Lower lobe of right lung (tissue), 2 donors: ENCODE results near the gene HMG20B. TPM values are rescaled to one million over a fixed set of nuclear protein-coding genes. Genes with fewer than 3 reads are reported as not detected.

Experiments
- ATAC-seq, 2 donors: fragments of 200-7000 bp; cut with Tn5 transposase; one replicate each; pipeline ENCODE4 v1.9.1; 2020 to 2022; ENCODE audit warnings: mild to moderate bottlenecking in 2 of 2, moderate library complexity in 2 of 2
- DNase-seq: peaks from one replicate; pipeline ENCODE4 v3.0.0-alpha.2; 2020
- H3K27ac ChIP-seq: fragments of 200-600 bp; one replicate; pipeline ENCODE4 v1.8.0; 2022
- H3K27me3 ChIP-seq: fragments of 200-600 bp; one replicate; pipeline ENCODE4 v1.8.0; 2022; ENCODE audit warnings: low read depth
- H3K36me3 ChIP-seq: fragments of 200-600 bp; one replicate; pipeline ENCODE4 v1.8.0; 2022; ENCODE audit warnings: mild to moderate bottlenecking
- H3K4me1 ChIP-seq: fragments of 200-600 bp; one replicate; pipeline ENCODE4 v1.8.0; 2022
- H3K4me3 ChIP-seq: fragments of 200-600 bp; one replicate; pipeline ENCODE4 v1.8.0; 2022; ENCODE audit warnings: mild to moderate bottlenecking
- H3K9me3 ChIP-seq: fragments of 200-600 bp; one replicate; pipeline ENCODE4 v1.8.0; 2022
- CTCF ChIP-seq: fragments of 200-600 bp; IDR thresholded peaks from one replicate; pipeline ENCODE4 v1.8.0; 2022; ENCODE audit warnings: antibody characterized with exemption, mild to moderate bottlenecking
- intact Hi-C: fragments of 100-400 bp; cut with DNase I; formaldehyde crosslinking; loops from one replicate; pipeline ENCODE4 v1.11.0; 2022
- total RNA-seq: library from RNA; stranded (reverse); fragmentation: NEBNext Ultra II Directional; extraction: Animal tissue kit (Norgen Biotek cat#: 25700); gene quantifications from one replicate; pipeline ENCODE4 v1.2.1, GENCODE V29; 2021
- donor health status: DM: no; HTN: yes; CAD: no; lungs with severe emphysema.

HMG20B gene
- total RNA-seq, 1 donor from 2014 or later = 60.9 TPM

GRCh38 chr19:3538258-3538929 lies 34.4 kb upstream of the HMG20B start:
- no peak for ATAC-seq
- Histone ChIP-seq H3K9me3 (no peaks in the 10 kb centered on the region), H3K4me1 (no peaks in the 10 kb centered on the region), H3K4me3 (no peak overlapping the region), H3K36me3 (peaks cover 38% of the 10 kb centered on the region), H3K27me3 (no peaks in the 10 kb centered on the region), H3K27ac (no peak overlapping the region)
- no peak for DNase-seq
- intact Hi-C loops = no loop called here
- no peak for TF ChIP-seq CTCF

- intact Hi-C loops = no loop called here
- Histone ChIP-seq H3K4me1 (no peaks in the 10 kb centered on the region), H3K27me3 (no peaks in the 10 kb centered on the region), H3K4me3 (no peak within 1 kb of the TSS), H3K9me3 (no peaks in the 10 kb centered on the region), H3K36me3 (peaks cover 38% of the 10 kb centered on the region), H3K27ac (no peak within 1 kb of the TSS)
- TF ChIP-seq CTCF = no peak
- ATAC-seq (no peak), DNase-seq (no peak)
Observed at GRCh38 chr19:3538965-3539755, 33.6 kb upstream of the HMG20B start, which contains the start of gene TEKTIP1. Gene TEKTIP1, plus strand, starts transcription at chr19:3539174. Its CDS starts 4 bp downstream, at chr19:3539178.

GRCh38 chr19:3539756-3540118 lies 33.0 kb upstream of the HMG20B start:
- intact Hi-C loops = no loop called here

GRCh38 chr19:3543150-3544057 lies 29.3 kb upstream of the HMG20B start:
- DNase-seq (peak; percentile 51), ATAC-seq (no peak)
- intact Hi-C loops = no loop called here
- Histone ChIP-seq H3K36me3 (peaks cover 45% of the 10 kb centered on the region), H3K27me3 (no peaks in the 10 kb centered on the region), H3K4me3 (no peak overlapping the region), H3K4me1 (no peaks in the 10 kb centered on the region), H3K27ac (no peak overlapping the region), H3K9me3 (no peaks in the 10 kb centered on the region)
- TF ChIP-seq CTCF = no peak

More at GRCh38 chr19:3539756-3540118, 33.0 kb upstream of the HMG20B start:
- Histone ChIP-seq H3K4me1 (no peaks in the 10 kb centered on the region), H3K36me3 (peaks cover 37% of the 10 kb centered on the region), H3K27me3 (no peaks in the 10 kb centered on the region), H3K27ac (no peak overlapping the region), H3K4me3 (no peak overlapping the region), H3K9me3 (no peaks in the 10 kb centered on the region)
- DNase-seq = no peak
- TF ChIP-seq CTCF = no peak
- ATAC-seq = no peak

GRCh38 chr19:3544058-3544376 lies 28.7 kb upstream of the HMG20B start:
- intact Hi-C loops = no loop called here
- H3K36me3 ChIP-seq = peaks cover 48% of the 10 kb centered on the region
- no peaks in the 10 kb centered on the region for H3K4me1 ChIP-seq
- H3K9me3 ChIP-seq = no peaks in the 10 kb centered on the region
- ATAC-seq = no peak
- no peak overlapping the region for H3K4me3 ChIP-seq
- TF ChIP-seq CTCF = no peak
- H3K27me3 ChIP-seq = no peaks in the 10 kb centered on the region
- no peak overlapping the region for H3K27ac ChIP-seq
- DNase-seq = peak; percentile 35
